Vagina (tissue), 2 donors: ENCODE data around the gene ABLIM2. TPM values are rescaled to one million over a fixed set of nuclear protein-coding genes. Genes with fewer than 3 reads are reported as not detected.

Experiments
- DNase-seq, 2 donors: peaks; one replicate each; pipeline ENCODE4 v3.0.0-alpha.2; 2017; ENCODE audit errors: extremely low spot score in 2 of 2
- H3K27ac ChIP-seq: fragments of 200-600 bp; sonication (generic); one replicate; pipeline ENCODE4 v1.5.1; 2019
- H3K27me3 ChIP-seq: fragments of 200-600 bp; sonication (generic); one replicate; pipeline ENCODE4 v1.5.1; 2019
- H3K36me3 ChIP-seq, 2 donors: fragments of 200-600 bp; sonication (generic); one replicate each; pipeline ENCODE4 v1.5.1; 2017 to 2019
- H3K4me1 ChIP-seq: fragments of 200-600 bp; sonication (generic); one replicate; pipeline ENCODE4 v1.5.1; 2019
- H3K4me3 ChIP-seq, 2 donors: fragments of 200-600 bp; sonication (generic); 1 replicate in 1 of 2; 2 replicates in 1 of 2; pipeline ENCODE4 v1.5.1; 2016 to 2019
- H3K9me3 ChIP-seq: fragments of 200-600 bp; sonication (generic); one replicate; pipeline ENCODE4 v1.5.1; 2019
- CTCF ChIP-seq, 3 experiments: fragments of 450-650 bp in 2 of 3; fragments of 200-600 bp in 1 of 3; sonication (generic) in 1 of 3; IDR thresholded peaks; one replicate each; pipeline ENCODE4 v1.5.1; 2017 to 2019; ENCODE audit warnings: antibody characterized with exemption in 3 of 3, mild to moderate bottlenecking in 2 of 3, moderate library complexity in 2 of 3
- POLR2A ChIP-seq, 2 donors: fragments of 450-650 bp; IDR thresholded peaks; one replicate each; pipeline ENCODE4 v1.6.1; 2017; ENCODE audit warnings: antibody characterized with exemption in 2 of 2, mild to moderate bottlenecking in 2 of 2, moderate library complexity in 2 of 2
- POLR2AphosphoS5 ChIP-seq, 2 donors: sonication (generic); formaldehyde crosslinking; IDR thresholded peaks; one replicate each; pipeline ENCODE4 v1.9.0; 2017; ENCODE audit warnings: antibody characterized with exemption in 2 of 2, mild to moderate bottlenecking in 2 of 2, low read depth in 1 of 2; ENCODE audit not compliant: insufficient read depth in 1 of 2
- intact Hi-C: fragments of 100-400 bp; cut with DNase I; formaldehyde crosslinking; loops from one replicate; pipeline ENCODE4 v1.15.1; 2023
- total RNA-seq: library from RNA; depleted of rRNA; stranded (reverse); fragments of >200 nt; gene quantifications from one replicate; pipeline ENCODE4 v1.2.3, GENCODE V29; 2016

The ABLIM2 gene
- total RNA-seq: 15.5 TPM

DNA sequence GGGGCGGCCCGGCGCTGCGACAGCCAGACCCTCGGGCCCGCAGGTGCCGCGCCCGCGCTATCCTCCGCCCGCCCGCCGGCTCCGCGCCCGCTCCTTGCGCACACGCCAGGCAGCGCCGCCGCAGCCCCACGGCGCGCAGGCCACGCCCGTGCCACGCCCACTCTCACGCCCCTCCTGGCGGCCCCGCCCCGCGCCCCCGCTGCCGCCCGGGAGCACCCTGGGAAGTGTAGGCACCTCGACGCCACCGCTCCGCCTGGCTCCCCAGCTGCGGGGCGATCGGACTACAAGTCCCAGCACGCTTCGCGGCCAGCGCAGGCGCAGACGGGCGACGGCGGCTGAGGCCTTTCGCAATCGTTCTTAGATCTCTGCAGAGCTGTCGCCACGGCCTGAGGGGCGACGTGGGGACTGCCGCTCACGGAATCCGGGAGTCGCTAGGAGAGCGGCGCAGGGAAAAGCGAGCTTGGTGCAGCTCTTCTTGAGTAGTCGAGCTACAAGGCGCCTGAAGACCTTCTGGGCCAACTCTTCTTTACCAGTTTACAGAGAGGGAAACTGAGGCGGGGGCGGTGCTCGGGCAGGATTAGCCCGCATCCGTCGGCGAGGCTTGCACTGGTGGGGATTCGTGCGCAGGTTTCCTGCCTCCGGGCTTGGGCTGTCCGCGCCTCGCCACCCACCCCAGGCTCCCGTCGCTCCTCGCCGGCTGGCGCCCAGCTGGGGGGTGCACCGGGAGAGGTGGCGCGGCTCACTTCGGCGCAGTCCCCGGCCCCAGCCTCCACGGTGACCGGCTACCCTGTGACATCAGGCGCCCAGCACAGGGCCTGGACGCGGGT lies at the start of gene ABLIM2:
Gene ABLIM2, minus strand, starts transcription at position 104 of the 827 bp plus-strand sequence. CDS start 124 bp downstream, outside the sequence.
- DNase-seq: peak in 1 of 2 donors; percentile 98
- Histone ChIP-seq H3K4me3 (peak within 1 kb of the TSS; percentile 64 to 76), H3K27me3 (peaks cover 5% of the 10 kb centered on the region), H3K27ac (peak within 1 kb of the TSS; percentile 53), H3K4me1 (peaks cover 30% of the 10 kb centered on the region), H3K36me3 (no peaks in the 10 kb centered on the region), H3K9me3 (no peaks in the 10 kb centered on the region)
- intact Hi-C loops: no loop called here
- TF ChIP-seq POLR2A (IDR thresholded peaks at IDR 0.05) (peak in 1 of 2 donors; percentile 68), POLR2AphosphoS5 (IDR thresholded peaks at IDR 0.05; ENCODE audit: insufficient read depth in 1 of 2, low read depth in 1 of 2) (peak; percentile 83 to 94), CTCF (IDR thresholded peaks at IDR 0.05) (no peak)

GRCh38 chr4:8207314-8207713 lies 48.7 kb upstream of the ABLIM2 start:
- H3K36me3 ChIP-seq: no peaks in the 10 kb centered on the region
- TF ChIP-seq POLR2AphosphoS5 (IDR thresholded peaks at IDR 0.05; ENCODE audit: insufficient read depth in 1 of 2, low read depth in 1 of 2): no peak
- no peak for TF ChIP-seq POLR2A (IDR thresholded peaks at IDR 0.05)
- TF ChIP-seq CTCF (IDR thresholded peaks at IDR 0.05): no peak
- DNase-seq: no peak
- no peak overlapping the region for H3K27ac ChIP-seq
- peaks cover 13% of the 10 kb centered on the region for H3K4me1 ChIP-seq
- H3K4me3 ChIP-seq: no peak overlapping the region
- no peaks in the 10 kb centered on the region for H3K9me3 ChIP-seq
- intact Hi-C loops: no loop called here
- no peaks in the 10 kb centered on the region for H3K27me3 ChIP-seq

DNA sequence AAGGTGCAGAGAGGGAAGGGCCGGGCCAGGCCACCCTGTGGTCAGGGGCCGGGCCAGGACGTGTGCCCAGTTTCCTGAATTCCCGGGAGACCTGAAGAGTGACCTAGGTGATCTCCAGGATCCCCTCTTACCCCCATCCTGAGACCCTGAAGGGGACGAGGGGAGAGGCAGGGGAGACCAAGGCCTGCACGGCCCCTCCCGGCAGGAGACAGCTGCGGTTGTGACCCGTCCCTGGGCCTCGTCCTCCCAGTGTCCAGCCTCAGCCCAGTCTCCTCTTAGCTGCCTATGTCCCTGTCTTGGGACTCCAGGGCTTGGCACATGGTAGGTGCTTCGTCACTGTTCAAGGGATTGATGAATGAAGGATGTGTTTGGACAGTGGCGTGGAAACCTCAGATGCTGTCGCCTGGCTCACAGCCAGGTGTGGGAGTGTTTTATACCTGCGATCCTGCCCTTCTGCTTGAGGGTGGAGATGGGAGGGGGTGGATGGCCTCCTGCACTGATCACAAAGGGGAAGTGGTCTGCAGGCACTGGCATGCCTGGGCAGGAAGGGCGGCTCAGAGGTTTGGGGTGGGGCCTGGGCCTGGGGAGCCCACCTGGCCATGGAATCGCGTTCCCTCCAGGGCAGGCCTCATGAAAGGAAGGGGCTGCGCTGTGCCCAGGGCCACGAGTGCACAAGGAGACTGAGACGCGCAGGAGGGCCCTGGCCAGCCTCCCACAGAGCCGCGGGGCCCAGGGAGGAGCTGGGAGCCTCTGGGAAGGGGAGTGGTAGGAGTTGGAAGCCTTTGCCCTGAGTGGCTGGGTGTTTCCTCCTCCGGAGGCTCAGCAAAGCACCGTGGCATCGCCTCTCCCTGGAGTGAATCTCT lies 47.4 kb upstream of the ABLIM2 start:
- no peaks in the 10 kb centered on the region for H3K9me3 ChIP-seq
- no peaks in the 10 kb centered on the region for H3K36me3 ChIP-seq
- H3K27me3 ChIP-seq: no peaks in the 10 kb centered on the region
- intact Hi-C loops: no loop called here
- H3K4me3 ChIP-seq: no peak overlapping the region
- TF ChIP-seq POLR2A (IDR thresholded peaks at IDR 0.05) (no peak), POLR2AphosphoS5 (IDR thresholded peaks at IDR 0.05; ENCODE audit: insufficient read depth in 1 of 2, low read depth in 1 of 2) (peak in 1 of 2 donors; percentile 40)
- DNase-seq: no peak
- peak overlapping the region; percentile 27 for H3K27ac ChIP-seq
- peaks cover 18% of the 10 kb centered on the region for H3K4me1 ChIP-seq

DNA sequence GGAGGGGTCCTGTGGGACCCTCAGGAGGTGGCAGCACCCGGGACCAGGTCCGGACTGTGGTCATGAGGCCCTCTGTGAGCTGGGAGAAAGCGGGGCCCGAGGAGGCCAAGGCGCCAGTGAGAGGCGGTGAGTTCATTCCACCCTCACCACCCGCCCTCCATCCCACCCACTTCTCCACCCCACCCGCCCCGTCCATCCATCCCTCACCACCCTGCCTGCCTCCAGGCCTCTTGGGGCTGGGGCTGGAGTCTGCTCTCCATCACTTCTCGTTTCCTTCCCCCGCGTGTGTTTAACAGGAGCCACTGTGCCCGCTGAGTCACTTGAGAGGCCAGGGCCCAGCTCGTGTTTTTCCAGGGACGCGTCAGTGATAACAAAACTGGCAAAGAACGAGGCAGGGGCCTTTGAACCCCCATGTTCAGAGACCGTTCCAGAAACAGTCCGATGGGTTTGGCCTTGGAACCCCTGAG lies 46.7 kb upstream of the ABLIM2 start:
- Histone ChIP-seq H3K27ac (no peak overlapping the region), H3K9me3 (no peaks in the 10 kb centered on the region), H3K27me3 (no peaks in the 10 kb centered on the region), H3K4me1 (peaks cover 25% of the 10 kb centered on the region), H3K36me3 (no peaks in the 10 kb centered on the region), H3K4me3 (no peak overlapping the region)
- intact Hi-C loops: no loop called here
- DNase-seq: no peak
- TF ChIP-seq CTCF (IDR thresholded peaks at IDR 0.05): no peak
- TF ChIP-seq POLR2AphosphoS5 (IDR thresholded peaks at IDR 0.05; ENCODE audit: insufficient read depth in 1 of 2, low read depth in 1 of 2): no peak
- no peak for TF ChIP-seq POLR2A (IDR thresholded peaks at IDR 0.05)

DNA sequence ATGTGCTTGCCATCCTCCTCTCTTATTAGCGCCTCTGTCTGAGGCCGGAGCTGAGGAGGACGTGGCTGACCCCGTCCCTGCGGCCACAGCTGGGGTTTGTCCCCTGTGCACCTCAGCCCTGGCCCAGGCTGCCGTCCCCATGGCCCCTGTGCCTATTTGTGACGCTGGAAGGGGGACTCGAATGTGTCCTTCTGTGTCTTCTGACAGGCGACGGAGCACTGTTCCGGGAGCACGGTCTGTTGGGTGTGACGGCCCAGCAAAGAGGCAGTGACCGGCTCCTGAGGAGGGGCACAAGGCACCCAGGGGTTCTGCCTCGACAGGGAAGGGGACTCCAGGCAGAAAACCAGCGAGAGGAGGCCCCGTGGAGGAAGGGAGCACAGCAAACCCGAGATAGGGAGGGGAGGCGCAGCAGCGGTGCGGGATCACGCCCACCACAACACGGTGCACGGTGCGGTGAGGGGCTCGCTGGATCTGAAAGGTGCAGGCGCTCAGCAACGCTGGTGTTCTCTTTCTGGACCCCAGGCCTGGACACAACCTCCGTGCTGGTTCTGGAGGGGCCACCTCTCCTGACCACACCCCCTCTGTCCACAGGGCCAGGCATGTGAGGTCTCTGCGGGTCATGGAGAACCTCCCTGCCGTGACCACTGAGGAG lies 46.1 kb upstream of the ABLIM2 start:
- intact Hi-C loops: no loop called here
- peaks cover 31% of the 10 kb centered on the region for H3K4me1 ChIP-seq
- no peaks in the 10 kb centered on the region for H3K27me3 ChIP-seq
- no peaks in the 10 kb centered on the region for H3K36me3 ChIP-seq
- DNase-seq: no peak
- TF ChIP-seq POLR2AphosphoS5 (IDR thresholded peaks at IDR 0.05; ENCODE audit: insufficient read depth in 1 of 2, low read depth in 1 of 2): no peak
- TF ChIP-seq CTCF (IDR thresholded peaks at IDR 0.05): no peak
- no peak for TF ChIP-seq POLR2A (IDR thresholded peaks at IDR 0.05)
- no peaks in the 10 kb centered on the region for H3K9me3 ChIP-seq
- H3K27ac ChIP-seq: no peak overlapping the region
- H3K4me3 ChIP-seq: no peak overlapping the region
